ENCODE results near the gene HNRNPF. TPM values are rescaled to one million over a fixed set of nuclear protein-coding genes. Genes with fewer than 3 reads are reported as not detected.

HNRNPF gene
- total RNA-seq, 1 experiment from 2014 or later, result 333 TPM

GRCh38 chr10:43369921-43370320 is 39.1 kb downstream of the HNRNPF start:
- no peaks in the 10 kb centered on the region for H3K9me3 ChIP-seq (ENCODE audit: control insufficient read depth in 1 of 2, insufficient read depth in 1 of 2, low read depth in 1 of 2, low read length in 2 of 2)
- H3K9me2 ChIP-seq (ENCODE audit: insufficient read depth), result no peaks in the 10 kb centered on the region
- DNase-seq (ENCODE audit: low read depth, low spot score) (no peak), ATAC-seq (no peak)
- H3K9ac ChIP-seq (ENCODE audit: low read length), result no peak overlapping the region
- H3K79me2 ChIP-seq (ENCODE audit: insufficient read depth, low read length), result no peaks in the 10 kb centered on the region
- H3K36me3 ChIP-seq (ENCODE audit: control insufficient read depth in 1 of 2, insufficient read depth in 2 of 2, low read length in 2 of 2), result no peaks in the 10 kb centered on the region
- H3K27me3 ChIP-seq (ENCODE audit: insufficient read depth, low read length), result no peaks in the 10 kb centered on the region
- BruUV-seq (replicated peaks), result no TSS peak
- no peaks in the 10 kb centered on the region for H4K20me1 ChIP-seq (ENCODE audit: insufficient read depth)
- H3K27ac ChIP-seq (ENCODE audit: low read depth, low read length), result no peak overlapping the region
- no peak overlapping the region for H3K4me2 ChIP-seq (ENCODE audit: low read length)
- no peak overlapping the region for H2AFZ ChIP-seq (ENCODE audit: low read depth, low read length, poor library complexity, severe bottlenecking)
- CTCF ChIA-PET, result no interaction called here
- peaks cover 0 to 4% of the 10 kb centered on the region in 2 experiments; a peak in 1 of 4 replicates for H3K4me1 ChIP-seq (ENCODE audit: control insufficient read depth in 1 of 2, insufficient read depth in 2 of 2, low read length in 2 of 2)
- TF ChIP-seq ZNF274 (IDR thresholded peaks at IDR 0.05; ENCODE audit: low read depth, low read length) (no peak), ZBTB33 (IDR thresholded peaks at IDR 0.05; ENCODE audit: extremely low read depth, insufficient replicate concordance, low read length) (no peak), ATF3 (IDR thresholded peaks at IDR 0.05) (no peak), RAD21 (IDR thresholded peaks at IDR 0.05; ENCODE audit: low read depth) (no peak), MAX (IDR thresholded peaks at IDR 0.05) (no peak), ELF1 (IDR thresholded peaks at IDR 0.05; ENCODE audit: borderline replicate concordance, low read depth) (no peak), CBX3 (IDR thresholded peaks at IDR 0.05; ENCODE audit: low read depth) (no peak), EZH2phosphoT487 (IDR thresholded peaks at IDR 0.05; ENCODE audit: borderline replicate concordance) (no peak), POLR2AphosphoS5 (IDR thresholded peaks at IDR 0.05; ENCODE audit: low read depth, low read length) (no peak)
- RAD21 ChIA-PET (ENCODE audit: low non-redundant PET in 1 of 2, low total read pairs in 2 of 2, uncharacterized antibody in 2 of 2, unreplicated experiment in 2 of 2), result no interaction called here
- H3K4me3 ChIP-seq (replicated peaks in 1 of 2; ENCODE audit: low read depth in 1 of 2, low read length in 2 of 2), result no peak overlapping the region
- intact Hi-C loops (cut with micrococcal nuclease), result no loop called here
- POLR2A ChIA-PET, result no interaction called here
